Parathyroid adenoma (tissue), 2 donors: ENCODE measurements around the gene SEMA7A.

ENCODE experiments used
- H2AFZ ChIP-seq: fragments of 300-600 bp; sonication (generic); one replicate; pipeline ENCODE4 v1.7.0; 2017; ENCODE audit warnings: antibody characterized with exemption, mild to moderate bottlenecking
- H3K27ac ChIP-seq: fragments of 300-600 bp; sonication (generic); one replicate; pipeline ENCODE4 v1.7.0; 2017
- H3K27me3 ChIP-seq: fragments of 300-600 bp; sonication (generic); one replicate; pipeline ENCODE4 v1.7.0; 2017; ENCODE audit warnings: low read length; ENCODE audit not compliant: control insufficient read depth, insufficient read depth
- H3K36me3 ChIP-seq: fragments of 300-600 bp; sonication (generic); one replicate; pipeline ENCODE4 v1.7.0; 2017; ENCODE audit warnings: low read length; ENCODE audit not compliant: control insufficient read depth, insufficient read depth
- H3K4me1 ChIP-seq: fragments of 300-600 bp; sonication (generic); one replicate; pipeline ENCODE4 v1.7.0; 2017; ENCODE audit warnings: control low read depth
- H3K4me2 ChIP-seq: fragments of 300-600 bp; sonication (generic); one replicate; pipeline ENCODE4 v1.7.0; 2017; ENCODE audit warnings: low read length
- H3K4me3 ChIP-seq: fragments of 300-600 bp; sonication (generic); one replicate; pipeline ENCODE4 v1.7.0; 2017; ENCODE audit warnings: low read depth, low read length
- H3K79me2 ChIP-seq: fragments of 300-600 bp; sonication (generic); one replicate; pipeline ENCODE4 v1.7.0; 2017; ENCODE audit warnings: control low read depth
- H3K9ac ChIP-seq: fragments of 300-600 bp; sonication (generic); one replicate; pipeline ENCODE4 v1.7.0; 2017; ENCODE audit warnings: mild to moderate bottlenecking
- H3K9me3 ChIP-seq: fragments of 300-600 bp; sonication (generic); one replicate; pipeline ENCODE4 v1.7.0; 2017; ENCODE audit warnings: low read length; ENCODE audit not compliant: control insufficient read depth
- TF ChIP-seq, protein P1 (sequence below): fragments of 300-600 bp; sonication (generic); IDR thresholded peaks from one replicate; pipeline ENCODE4 v1.7.0; 2017; ENCODE audit warnings: antibody characterized with exemption, mild to moderate bottlenecking
- donor health status: primary hyperparathyroidism.

Gene SEMA7A

DNA sequence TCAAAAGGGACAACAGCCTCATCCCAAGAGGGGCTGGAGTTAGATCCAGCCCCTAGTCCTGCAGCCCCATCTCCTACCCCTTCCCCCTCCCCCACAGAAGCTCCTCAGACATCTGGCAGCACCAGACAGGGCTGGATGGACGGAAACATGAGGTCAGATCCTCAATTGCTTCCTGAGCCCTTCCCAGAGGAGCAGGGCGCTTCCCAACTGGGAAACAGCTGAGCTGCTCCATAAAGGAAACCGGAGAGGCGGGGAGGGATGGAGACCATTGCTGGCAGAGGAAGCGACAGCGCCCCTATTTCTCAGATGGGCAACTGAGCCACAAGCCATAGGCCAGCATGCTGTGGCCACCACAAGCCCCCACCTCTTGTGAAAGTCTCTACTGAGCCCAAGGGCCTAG lies 48.0 kb downstream of the SEMA7A start:
- H3K4me3 ChIP-seq, result no peak overlapping the region
- no peaks in the 10 kb centered on the region for H3K36me3 ChIP-seq
- no peaks in the 10 kb centered on the region for H3K27me3 ChIP-seq
- TF ChIP-seq, protein P1, sequence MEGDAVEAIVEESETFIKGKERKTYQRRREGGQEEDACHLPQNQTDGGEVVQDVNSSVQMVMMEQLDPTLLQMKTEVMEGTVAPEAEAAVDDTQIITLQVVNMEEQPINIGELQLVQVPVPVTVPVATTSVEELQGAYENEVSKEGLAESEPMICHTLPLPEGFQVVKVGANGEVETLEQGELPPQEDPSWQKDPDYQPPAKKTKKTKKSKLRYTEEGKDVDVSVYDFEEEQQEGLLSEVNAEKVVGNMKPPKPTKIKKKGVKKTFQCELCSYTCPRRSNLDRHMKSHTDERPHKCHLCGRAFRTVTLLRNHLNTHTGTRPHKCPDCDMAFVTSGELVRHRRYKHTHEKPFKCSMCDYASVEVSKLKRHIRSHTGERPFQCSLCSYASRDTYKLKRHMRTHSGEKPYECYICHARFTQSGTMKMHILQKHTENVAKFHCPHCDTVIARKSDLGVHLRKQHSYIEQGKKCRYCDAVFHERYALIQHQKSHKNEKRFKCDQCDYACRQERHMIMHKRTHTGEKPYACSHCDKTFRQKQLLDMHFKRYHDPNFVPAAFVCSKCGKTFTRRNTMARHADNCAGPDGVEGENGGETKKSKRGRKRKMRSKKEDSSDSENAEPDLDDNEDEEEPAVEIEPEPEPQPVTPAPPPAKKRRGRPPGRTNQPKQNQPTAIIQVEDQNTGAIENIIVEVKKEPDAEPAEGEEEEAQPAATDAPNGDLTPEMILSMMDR, result no peak
- H3K27ac ChIP-seq, result peak overlapping the region; percentile 19
- no peaks in the 10 kb centered on the region for H3K79me2 ChIP-seq
- H3K4me2 ChIP-seq, result no peak overlapping the region
- H3K9ac ChIP-seq, result no peak overlapping the region
- H3K4me1 ChIP-seq, result peaks cover 4% of the 10 kb centered on the region
- H3K9me3 ChIP-seq, result no peaks in the 10 kb centered on the region
- no peak overlapping the region for H2AFZ ChIP-seq

DNA sequence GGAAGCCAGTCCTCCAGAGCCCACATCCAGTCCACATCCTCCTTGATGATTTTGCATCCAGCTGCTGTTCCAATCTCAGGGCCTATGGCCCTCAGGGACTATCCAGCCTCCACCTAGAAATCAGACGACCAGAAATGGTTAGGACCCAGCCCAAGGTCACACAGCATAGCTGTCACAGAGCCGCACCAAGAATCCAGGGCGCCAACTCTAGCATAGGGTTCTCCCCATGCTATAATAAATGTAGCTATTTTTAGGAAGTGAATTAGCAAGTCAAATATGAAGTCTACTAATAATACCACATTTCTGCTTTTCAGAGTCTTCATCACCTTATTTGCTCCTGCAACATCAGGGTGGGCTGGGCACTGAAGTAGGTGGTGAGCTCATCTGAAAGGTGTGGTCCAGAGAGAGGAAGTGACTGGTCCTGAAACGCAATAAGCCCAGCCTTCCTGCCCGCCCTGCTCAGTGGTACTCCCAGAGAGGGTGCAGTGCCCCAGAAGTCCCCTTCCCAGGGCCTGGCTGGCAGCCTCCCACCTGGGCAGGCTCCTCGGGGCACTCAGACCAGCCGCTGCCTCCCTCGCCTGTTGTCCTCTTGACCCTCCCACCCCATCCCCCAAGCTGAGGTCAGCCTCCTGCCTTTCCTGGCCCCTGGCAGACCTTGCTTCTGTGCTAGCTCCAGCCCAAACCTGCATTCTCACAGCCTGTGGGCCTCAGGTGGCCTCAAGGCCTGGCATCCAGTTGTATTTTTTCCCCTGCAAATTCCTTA lies 48.7 kb downstream of the SEMA7A start:
- no peak overlapping the region for H3K4me3 ChIP-seq
- H3K27me3 ChIP-seq, result no peaks in the 10 kb centered on the region
- H2AFZ ChIP-seq, result no peak overlapping the region
- H3K4me2 ChIP-seq, result no peak overlapping the region
- TF ChIP-seq, protein P1, result no peak
- H3K9me3 ChIP-seq, result no peaks in the 10 kb centered on the region
- no peaks in the 10 kb centered on the region for H3K36me3 ChIP-seq
- no peaks in the 10 kb centered on the region for H3K79me2 ChIP-seq
- H3K27ac ChIP-seq, result peak overlapping the region; percentile 19
- H3K4me1 ChIP-seq, result peaks cover 4% of the 10 kb centered on the region
- no peak overlapping the region for H3K9ac ChIP-seq

DNA sequence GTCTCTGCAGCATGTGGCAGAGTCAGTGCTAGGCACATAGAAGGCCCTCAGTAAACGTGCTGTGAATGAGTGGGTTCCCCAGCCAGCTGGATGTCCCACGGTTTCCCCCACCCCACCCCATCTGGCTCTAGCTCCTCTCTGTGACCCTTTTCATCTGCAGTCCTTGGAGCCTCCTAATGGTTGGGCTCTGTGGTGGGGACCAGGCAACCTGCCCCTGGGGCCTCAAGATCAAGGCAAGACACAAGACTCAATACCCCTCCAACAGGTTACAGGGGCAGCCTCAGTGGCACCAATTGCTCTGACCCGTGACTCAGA lies 49.2 kb downstream of the SEMA7A start:
- Histone ChIP-seq H3K4me1 (peaks cover 4% of the 10 kb centered on the region), H3K4me2 (no peak overlapping the region), H3K9ac (no peak overlapping the region), H3K9me3 (no peaks in the 10 kb centered on the region), H2AFZ (no peak overlapping the region), H3K27ac (no peak overlapping the region), H3K36me3 (no peaks in the 10 kb centered on the region), H3K27me3 (no peaks in the 10 kb centered on the region), H3K79me2 (no peaks in the 10 kb centered on the region), H3K4me3 (no peak overlapping the region)
- TF ChIP-seq, protein P1, result no peak

DNA sequence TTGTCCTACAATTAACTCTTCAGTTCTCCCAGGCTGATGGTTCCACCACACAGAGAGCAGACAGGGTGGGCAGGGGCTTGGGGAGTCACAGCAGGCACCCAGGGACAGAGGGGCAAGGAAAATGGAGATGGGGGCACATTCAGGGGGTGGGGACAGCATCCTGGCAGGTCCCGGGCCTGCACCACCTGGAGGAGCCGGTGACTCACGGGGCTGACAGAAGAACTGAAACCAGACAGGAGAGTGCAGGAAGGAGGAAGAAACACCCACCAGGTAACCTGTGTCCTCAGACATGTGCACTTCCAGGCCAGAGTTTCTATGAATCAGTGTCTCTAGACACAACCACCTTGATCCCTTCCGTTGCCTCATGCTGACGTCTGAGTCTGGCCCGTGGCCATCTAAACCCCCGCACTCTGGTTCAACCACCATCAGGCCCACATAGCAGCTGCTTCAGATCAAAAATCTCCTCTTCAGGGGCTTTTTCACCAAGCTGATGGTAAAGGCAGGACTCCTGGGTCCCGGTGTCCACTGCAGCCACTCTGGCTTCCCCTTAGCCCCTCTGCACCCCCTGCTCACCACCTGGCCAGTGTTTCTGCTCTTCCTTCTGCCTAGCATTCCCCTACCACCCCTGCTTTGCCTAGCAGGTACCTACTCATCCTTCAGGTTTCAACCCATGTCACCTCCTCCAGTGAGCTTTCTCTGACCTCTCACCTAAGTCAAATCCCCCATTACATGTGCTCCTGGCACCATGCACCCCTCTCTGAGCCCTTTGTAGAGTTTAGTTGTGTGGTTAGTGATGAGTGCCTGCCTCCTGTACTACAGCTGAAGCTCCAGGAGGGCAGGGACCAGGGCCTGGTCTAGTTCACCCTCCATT lies 49.8 kb downstream of the SEMA7A start:
- no peaks in the 10 kb centered on the region for H3K79me2 ChIP-seq
- no peak overlapping the region for H2AFZ ChIP-seq
- H3K9ac ChIP-seq, result no peak overlapping the region
- H3K4me1 ChIP-seq, result peaks cover 4% of the 10 kb centered on the region
- H3K27ac ChIP-seq, result no peak overlapping the region
- no peaks in the 10 kb centered on the region for H3K9me3 ChIP-seq
- H3K4me3 ChIP-seq, result no peak overlapping the region
- H3K36me3 ChIP-seq, result no peaks in the 10 kb centered on the region
- H3K27me3 ChIP-seq, result no peaks in the 10 kb centered on the region
- TF ChIP-seq, protein P1, result no peak
- no peak overlapping the region for H3K4me2 ChIP-seq
